ENCODE results near the gene RPLP2. TPM values are rescaled to one million over a fixed set of nuclear protein-coding genes. Genes with fewer than 3 reads are reported as not detected.

RPLP2 gene
- total RNA-seq, 1 experiment from 2014 or later, result 1,325 TPM

DNA sequence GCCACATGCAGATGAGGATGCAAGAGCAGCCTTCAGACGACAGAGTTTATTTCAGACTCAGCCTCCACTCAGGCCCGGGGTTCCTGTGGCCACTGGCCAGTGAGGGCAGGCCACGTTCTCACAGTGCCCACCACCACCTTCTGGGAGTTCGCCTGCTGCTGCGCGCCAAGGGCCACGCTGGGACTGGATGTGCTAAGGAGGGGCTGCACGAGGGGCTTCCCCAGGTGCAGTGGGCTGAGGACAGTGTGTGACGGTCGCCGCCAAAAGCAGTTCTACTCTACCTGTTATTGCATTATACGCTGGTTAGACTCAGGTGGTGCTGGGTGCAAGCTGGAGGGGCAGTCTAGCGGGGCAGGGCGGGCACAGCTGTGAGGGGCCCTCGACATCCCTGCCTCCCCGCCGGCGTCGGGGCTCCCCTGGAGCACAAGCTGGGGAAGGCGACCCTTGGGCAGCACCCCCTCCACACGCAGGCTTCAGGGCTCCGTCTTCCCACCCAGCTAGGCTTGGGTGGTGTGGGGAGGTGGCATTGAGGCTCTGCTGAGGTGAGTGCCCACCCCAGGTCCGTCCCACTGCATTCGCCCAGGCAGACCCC is 22.6 kb upstream of the RPLP2 start:
- no peak for DNase-seq (ENCODE audit: low spot score)
- intact Hi-C loops (cut with micrococcal nuclease; ENCODE audit: unreplicated experiment), result no loop called here
- Histone ChIP-seq H3K27ac (ENCODE audit: low read depth, low read length, poor library complexity, severe bottlenecking) (no peak overlapping the region), H3K9me3 (ENCODE audit: low read depth, low read length, poor library complexity, severe bottlenecking) (no peaks in the 10 kb centered on the region), H3K4me1 (ENCODE audit: insufficient read depth, low read length, poor library complexity, severe bottlenecking) (peaks cover 3% of the 10 kb centered on the region), H3K36me3 (ENCODE audit: insufficient read depth, low read length, poor library complexity, severe bottlenecking) (no peaks in the 10 kb centered on the region), H3K4me3 (ENCODE audit: low read depth, low read length, poor library complexity, severe bottlenecking) (no peak overlapping the region), H3K27me3 (replicated peaks; ENCODE audit: insufficient read depth, low read depth, low read length, poor library complexity) (no peaks in the 10 kb centered on the region)
- ChIA-PET POLR2A (ENCODE audit: low non-redundant PET) (no interaction called here), CTCF (no interaction called here)
- BruUV-seq (replicated peaks), result no TSS peak
- TF ChIP-seq EZH2 (IDR thresholded peaks at IDR 0.05; ENCODE audit: borderline replicate concordance, low read depth, low read length, poor library complexity, severe bottlenecking), result no peak
- TF ChIP-seq CTCF (conservative IDR thresholded peaks at IDR 0.05; ENCODE audit: low read depth, low read length), result no peak

DNA sequence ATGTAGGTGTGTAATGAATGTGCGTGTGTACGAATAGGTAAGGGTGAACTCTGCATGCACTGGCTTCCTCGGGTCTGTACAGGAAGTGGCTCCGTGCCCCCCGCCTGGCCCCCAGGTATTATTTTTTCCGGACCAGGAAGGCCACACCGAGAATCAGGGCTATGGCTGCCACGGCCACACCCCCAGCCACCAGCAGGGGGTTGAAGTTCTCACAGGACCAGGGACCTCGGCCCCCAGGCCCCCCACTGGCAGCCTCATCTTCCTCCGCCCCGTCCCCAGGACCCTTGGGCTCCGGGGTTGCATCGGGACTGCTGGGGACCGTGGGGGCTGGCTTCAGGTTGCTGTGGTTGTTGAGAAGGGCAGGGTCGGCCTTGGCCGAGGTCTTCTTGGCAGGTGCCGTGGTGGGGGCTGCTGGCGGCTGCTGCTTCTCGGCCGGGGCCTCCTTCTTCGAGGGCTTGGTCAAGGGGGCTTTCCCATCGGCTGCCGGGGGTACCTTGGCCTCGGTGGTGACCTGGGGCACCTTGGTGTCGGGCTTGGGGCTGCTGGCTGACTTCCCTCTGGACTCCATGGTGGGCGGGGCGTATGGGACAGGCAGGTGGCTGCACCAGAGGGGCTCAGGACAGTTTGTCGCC is 21.6 kb upstream of the RPLP2 start:
- H3K9me3 ChIP-seq (ENCODE audit: low read depth, low read length, poor library complexity, severe bottlenecking), result no peaks in the 10 kb centered on the region
- DNase-seq (ENCODE audit: low spot score), result no peak
- H3K4me1 ChIP-seq (ENCODE audit: insufficient read depth, low read length, poor library complexity, severe bottlenecking), result peaks cover 3% of the 10 kb centered on the region
- H3K27ac ChIP-seq (ENCODE audit: low read depth, low read length, poor library complexity, severe bottlenecking), result no peak overlapping the region
- no peaks in the 10 kb centered on the region for H3K27me3 ChIP-seq (replicated peaks; ENCODE audit: insufficient read depth, low read depth, low read length, poor library complexity)
- H3K4me3 ChIP-seq (ENCODE audit: low read depth, low read length, poor library complexity, severe bottlenecking), result no peak overlapping the region
- H3K36me3 ChIP-seq (ENCODE audit: insufficient read depth, low read length, poor library complexity, severe bottlenecking), result no peaks in the 10 kb centered on the region
- intact Hi-C loops (cut with micrococcal nuclease; ENCODE audit: unreplicated experiment), result no loop called here
- BruUV-seq (replicated peaks), result no TSS peak
- ChIA-PET CTCF (no interaction called here), POLR2A (ENCODE audit: low non-redundant PET) (no interaction called here)
- TF ChIP-seq EZH2 (IDR thresholded peaks at IDR 0.05; ENCODE audit: borderline replicate concordance, low read depth, low read length, poor library complexity, severe bottlenecking), result no peak
- TF ChIP-seq CTCF (conservative IDR thresholded peaks at IDR 0.05; ENCODE audit: low read depth, low read length), result no peak

DNA sequence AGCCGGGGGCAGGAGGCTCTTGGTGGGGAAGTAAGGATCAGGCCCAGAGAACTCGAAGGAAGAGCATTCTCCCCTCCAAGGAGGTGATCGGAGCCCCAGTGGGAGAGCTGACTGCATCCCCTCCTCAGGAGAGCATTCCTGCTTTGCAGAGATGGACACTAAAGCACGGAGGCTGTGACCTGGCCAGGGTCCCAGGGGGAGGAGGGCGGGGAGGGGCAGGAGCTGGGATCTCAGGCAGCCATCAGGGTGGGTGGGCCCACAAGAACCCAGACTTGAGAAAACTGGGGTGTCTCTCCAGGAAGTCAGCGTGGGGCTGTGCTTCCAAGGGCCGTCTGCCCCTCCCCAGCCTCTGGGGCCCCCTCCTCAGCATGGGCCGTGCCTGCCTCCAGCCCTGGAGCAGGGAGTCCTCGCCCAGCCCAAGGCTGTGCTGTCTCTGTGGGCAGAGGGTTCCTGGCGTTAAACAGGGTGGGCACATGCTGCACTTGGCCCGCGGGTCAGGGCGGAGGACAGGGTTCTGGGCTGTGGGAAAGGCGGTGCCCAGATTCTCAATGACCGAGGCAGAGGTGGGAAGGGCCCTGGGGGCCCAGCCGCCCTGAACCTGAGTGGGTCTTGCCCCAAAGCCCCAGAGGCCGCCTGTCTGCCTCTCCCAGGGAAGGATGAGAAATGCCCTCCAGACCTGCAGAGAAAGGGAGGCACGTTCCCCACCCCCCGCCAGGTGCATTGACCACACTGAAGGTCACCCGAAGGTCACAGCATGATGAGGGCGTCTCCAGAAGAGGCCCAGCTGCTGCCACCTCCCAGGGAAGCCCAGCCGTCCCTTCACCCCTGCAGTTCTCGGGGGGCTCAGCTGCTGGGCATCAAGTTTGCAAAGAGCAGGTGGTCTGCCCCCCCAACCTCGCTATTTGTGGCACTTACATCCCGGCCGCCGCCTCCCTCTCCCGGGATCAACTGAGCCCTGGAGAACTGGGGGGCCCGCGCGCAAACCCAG is 20.5 kb upstream of the RPLP2 start:
- Histone ChIP-seq H3K9me3 (ENCODE audit: low read depth, low read length, poor library complexity, severe bottlenecking) (no peaks in the 10 kb centered on the region), H3K4me3 (ENCODE audit: low read depth, low read length, poor library complexity, severe bottlenecking) (no peak overlapping the region), H3K27ac (ENCODE audit: low read depth, low read length, poor library complexity, severe bottlenecking) (no peak overlapping the region), H3K36me3 (ENCODE audit: insufficient read depth, low read length, poor library complexity, severe bottlenecking) (no peaks in the 10 kb centered on the region), H3K27me3 (replicated peaks; ENCODE audit: insufficient read depth, low read depth, low read length, poor library complexity) (no peaks in the 10 kb centered on the region), H3K4me1 (ENCODE audit: insufficient read depth, low read length, poor library complexity, severe bottlenecking) (peaks cover 3% of the 10 kb centered on the region)
- intact Hi-C loops (cut with micrococcal nuclease; ENCODE audit: unreplicated experiment), result no loop called here
- no peak for TF ChIP-seq EZH2 (IDR thresholded peaks at IDR 0.05; ENCODE audit: borderline replicate concordance, low read depth, low read length, poor library complexity, severe bottlenecking)
- TF ChIP-seq CTCF (conservative IDR thresholded peaks at IDR 0.05; ENCODE audit: low read depth, low read length), result no peak
- DNase-seq (ENCODE audit: low spot score), result no peak
- ChIA-PET CTCF (interaction anchor here (0.7 kb wide), 1 partner anchor 20 kb away, joined by 5 read pairs; no protein-coding TSS in a partner anchor), POLR2A (ENCODE audit: low non-redundant PET) (no interaction called here)
- BruUV-seq (replicated peaks), result no TSS peak
